ENCODE results near the gene PPA1.
A peak's percentile ranks its signal among the peaks of the same experiment; 100 is the strongest.

Gene PPA1

GRCh38 chr10:70271996-70272924 lies 39.0 kb upstream of the PPA1 start:
- TF ChIP-seq CTCF (conservative IDR thresholded peaks at IDR 0.05; ENCODE audit: control insufficient read depth, insufficient read depth, low read depth, low read length): no peak
- no peak overlapping the region for H3K4me3 ChIP-seq (ENCODE audit: control insufficient read depth, low read depth, low read length)
- DNase-seq (ENCODE audit: low read depth): peak; percentile 32

GRCh38 chr10:70270952-70271351 lies 37.7 kb upstream of the PPA1 start:
- DNase-seq (ENCODE audit: low read depth): no peak
- no peak overlapping the region for H3K4me3 ChIP-seq (ENCODE audit: control insufficient read depth, low read depth, low read length)
- no peak for TF ChIP-seq CTCF (conservative IDR thresholded peaks at IDR 0.05; ENCODE audit: control insufficient read depth, insufficient read depth, low read depth, low read length)

GRCh38 chr10:70269741-70270140 lies 36.5 kb upstream of the PPA1 start:
- no peak for TF ChIP-seq CTCF (conservative IDR thresholded peaks at IDR 0.05; ENCODE audit: control insufficient read depth, insufficient read depth, low read depth, low read length)
- no peak overlapping the region for H3K4me3 ChIP-seq (ENCODE audit: control insufficient read depth, low read depth, low read length)
- no peak for DNase-seq (ENCODE audit: low read depth)

- TF ChIP-seq CTCF (conservative IDR thresholded peaks at IDR 0.05; ENCODE audit: control insufficient read depth, insufficient read depth, low read depth, low read length): no peak
- no peak for DNase-seq (ENCODE audit: low read depth)
- H3K4me3 ChIP-seq (ENCODE audit: control insufficient read depth, low read depth, low read length): no peak overlapping the region
Observed at GRCh38 chr10:70268376-70268775, 35.1 kb upstream of the PPA1 start.

- H3K4me3 ChIP-seq (ENCODE audit: control insufficient read depth, low read depth, low read length): no peak overlapping the region
- peak; percentile 99 for DNase-seq (ENCODE audit: low read depth)
- TF ChIP-seq CTCF (conservative IDR thresholded peaks at IDR 0.05; ENCODE audit: control insufficient read depth, insufficient read depth, low read depth, low read length): peak; percentile 10
Observed at GRCh38 chr10:70267161-70267933, 34.1 kb upstream of the PPA1 start.

- DNase-seq (ENCODE audit: low read depth): no peak
Observed at GRCh38 chr10:70266701-70267100, 33.5 kb upstream of the PPA1 start.

More at GRCh38 chr10:70266701-70267100, 33.5 kb upstream of the PPA1 start:
- no peak overlapping the region for H3K4me3 ChIP-seq (ENCODE audit: control insufficient read depth, low read depth, low read length)
- no peak for TF ChIP-seq CTCF (conservative IDR thresholded peaks at IDR 0.05; ENCODE audit: control insufficient read depth, insufficient read depth, low read depth, low read length)

Data from fibroblast of mammary gland (primary cell).